Astrocyte of the spinal cord (primary cell): ENCODE results near the gene CDYL.
"Not testable (repeated sequence)": the region's sequence is repeated elsewhere in the genome, so short reads cannot be mapped to it uniquely, and the experiment has no call there.

Source experiments
- DNase-seq: peaks from one replicate; pipeline ENCODE4 v3.0.0; 2011; ENCODE audit warnings: low read depth, low spot score
- H3K4me3 ChIP-seq: 2 replicates; pipeline ENCODE4 v1.5.1; 2011; ENCODE audit warnings: low read depth, mild to moderate bottlenecking, low read length, moderate library complexity
- CTCF ChIP-seq: IDR thresholded peaks from 2 replicates; pipeline ENCODE4 v1.5.1; 2012; ENCODE audit warnings: low read depth, mild to moderate bottlenecking, low read length, inconsistent platforms
- in situ Hi-C: cut with HindIII; loops from 2 replicates; pipeline ENCODE4 v1.10.0; 2017; ENCODE audit warnings: low sequenced_read_pairs

The CDYL gene

GRCh38 chr6:4819706-4820283, 43.6 kb downstream of the CDYL start:
- DNase-seq: no peak
- no peak for TF ChIP-seq CTCF
- in situ Hi-C loops: no loop called here
- H3K4me3 ChIP-seq: no peak overlapping the region

GRCh38 chr6:4820704-4821276, 44.6 kb downstream of the CDYL start:
- TF ChIP-seq CTCF: no peak
- H3K4me3 ChIP-seq: no peak overlapping the region
- in situ Hi-C loops: no loop called here
- DNase-seq: no peak

- TF ChIP-seq CTCF: no peak
- no peak for DNase-seq
- no peak overlapping the region for H3K4me3 ChIP-seq
- in situ Hi-C loops: no loop called here
Measured at GRCh38 chr6:4822476-4822875, 46.3 kb downstream of the CDYL start.

- no peak for DNase-seq
- in situ Hi-C loops: no loop called here
Measured at GRCh38 chr6:4828187-4828698, 52.0 kb downstream of the CDYL start.

GRCh38 chr6:4829089-4829488, 52.9 kb downstream of the CDYL start:
- no peak overlapping the region for H3K4me3 ChIP-seq
- in situ Hi-C loops: no loop called here
- no peak for TF ChIP-seq CTCF
- no peak for DNase-seq

More at GRCh38 chr6:4828187-4828698, 52.0 kb downstream of the CDYL start:
- no peak overlapping the region for H3K4me3 ChIP-seq
- TF ChIP-seq CTCF: no peak

GRCh38 chr6:4835540-4835939, 59.3 kb downstream of the CDYL start:
- DNase-seq, H3K4me3 ChIP-seq, in situ Hi-C loops: not testable (repeated sequence)

GRCh38 chr6:4840169-4840568, 64.0 kb downstream of the CDYL start:
- in situ Hi-C loops: no loop called here
- DNase-seq: no peak
- H3K4me3 ChIP-seq: no peak overlapping the region
- TF ChIP-seq CTCF: no peak
